22Rv1 (cell line): ENCODE results near the gene MT1E.

Experiments used
- ZFX ChIP-seq: fragments of 450-650 bp; IDR thresholded peaks from 2 replicates; pipeline ENCODE4 v1.6.1; 2017; ENCODE audit warnings: antibody characterized with exemption, borderline replicate concordance
- TF ChIP-seq, protein P1 (sequence below): fragments of 450-650 bp; IDR thresholded peaks from 2 replicates; pipeline ENCODE4 v1.5.1; 2017; ENCODE audit warnings: mild to moderate bottlenecking

DNA sequence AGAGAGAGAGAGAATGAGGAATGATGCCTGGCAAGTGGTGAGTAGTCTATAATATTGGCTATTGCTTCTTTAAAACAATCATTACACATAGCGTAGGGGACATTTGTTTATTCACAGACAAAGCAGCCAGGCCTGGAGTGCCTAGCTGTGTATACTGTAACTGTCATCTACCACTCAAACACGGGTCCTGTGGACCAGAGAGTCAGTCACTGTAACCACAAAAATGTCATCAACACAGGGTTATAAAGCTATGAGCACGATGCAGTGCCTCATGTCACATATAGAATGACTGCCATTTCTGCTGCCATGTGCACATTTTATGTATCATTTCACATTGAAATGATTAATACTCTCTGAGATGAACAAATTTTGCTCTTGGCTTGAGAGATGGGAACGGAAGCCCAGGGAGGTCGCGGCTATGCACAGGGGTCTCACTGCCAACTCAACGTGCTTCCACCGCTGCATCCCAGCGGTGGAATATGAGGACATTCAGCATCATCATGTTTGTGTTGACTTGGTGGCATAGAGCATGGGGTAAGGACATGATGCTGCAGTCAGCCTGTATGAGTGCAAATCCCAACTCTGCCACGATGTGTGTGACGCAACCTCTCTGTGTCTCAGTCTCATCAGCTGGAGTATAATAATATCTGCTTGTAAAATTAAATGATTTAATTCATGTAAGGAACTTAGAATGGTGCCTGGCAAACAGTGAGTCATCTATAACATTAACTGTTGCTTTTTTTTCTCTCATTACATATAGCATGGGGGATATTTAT, 47.4 kb downstream of the MT1E start:
- TF ChIP-seq, protein P1, sequence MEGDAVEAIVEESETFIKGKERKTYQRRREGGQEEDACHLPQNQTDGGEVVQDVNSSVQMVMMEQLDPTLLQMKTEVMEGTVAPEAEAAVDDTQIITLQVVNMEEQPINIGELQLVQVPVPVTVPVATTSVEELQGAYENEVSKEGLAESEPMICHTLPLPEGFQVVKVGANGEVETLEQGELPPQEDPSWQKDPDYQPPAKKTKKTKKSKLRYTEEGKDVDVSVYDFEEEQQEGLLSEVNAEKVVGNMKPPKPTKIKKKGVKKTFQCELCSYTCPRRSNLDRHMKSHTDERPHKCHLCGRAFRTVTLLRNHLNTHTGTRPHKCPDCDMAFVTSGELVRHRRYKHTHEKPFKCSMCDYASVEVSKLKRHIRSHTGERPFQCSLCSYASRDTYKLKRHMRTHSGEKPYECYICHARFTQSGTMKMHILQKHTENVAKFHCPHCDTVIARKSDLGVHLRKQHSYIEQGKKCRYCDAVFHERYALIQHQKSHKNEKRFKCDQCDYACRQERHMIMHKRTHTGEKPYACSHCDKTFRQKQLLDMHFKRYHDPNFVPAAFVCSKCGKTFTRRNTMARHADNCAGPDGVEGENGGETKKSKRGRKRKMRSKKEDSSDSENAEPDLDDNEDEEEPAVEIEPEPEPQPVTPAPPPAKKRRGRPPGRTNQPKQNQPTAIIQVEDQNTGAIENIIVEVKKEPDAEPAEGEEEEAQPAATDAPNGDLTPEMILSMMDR: no peak
- TF ChIP-seq ZFX: no peak
